ENCODE measurements around the gene LIPA.
"Not testable (repeated sequence)": the region's sequence is repeated elsewhere in the genome, so short reads cannot be mapped to it uniquely, and the experiment has no call there.

The LIPA gene

DNA sequence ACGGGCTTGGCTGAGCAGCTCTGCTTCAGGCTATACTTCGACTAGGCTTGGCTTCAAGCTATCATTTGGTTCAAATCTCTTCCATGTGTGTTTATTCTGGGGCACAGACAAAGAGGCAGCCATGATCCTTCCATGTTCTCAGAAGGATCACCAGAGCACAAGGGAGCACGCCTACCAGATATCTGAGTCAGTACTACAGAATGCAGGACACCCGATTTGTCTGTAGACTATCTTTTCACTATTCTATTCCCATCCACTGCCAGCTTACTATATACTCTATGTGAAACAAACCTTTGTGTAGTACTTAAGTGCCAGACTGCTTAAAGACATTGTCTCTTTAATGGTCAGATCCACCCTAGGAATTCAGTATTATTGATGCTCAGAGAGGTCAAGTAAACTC lies 79.6 kb downstream of the LIPA start:
- Histone ChIP-seq H4K20me1 (ENCODE audit: insufficient read depth, low read length, poor library complexity, severe bottlenecking) (no peaks in the 10 kb centered on the region), H3K9me2 (replicated peaks; ENCODE audit: low read depth, low read length) (no peaks in the 10 kb centered on the region), H3K79me2 (ENCODE audit: insufficient read depth, low read length) (no peaks in the 10 kb centered on the region), H3K27me3 (ENCODE audit: insufficient read depth, low read length, poor library complexity, severe bottlenecking) (no peaks in the 10 kb centered on the region), H3K4me2 (ENCODE audit: low read depth, low read length, poor library complexity, severe bottlenecking) (no peak overlapping the region), H3K4me1 (ENCODE audit: insufficient read depth, low read length, poor library complexity, severe bottlenecking) (no peaks in the 10 kb centered on the region), H2AFZ (ENCODE audit: low read length) (no peak overlapping the region), H3K36me3 (ENCODE audit: insufficient read depth, low read length) (no peaks in the 10 kb centered on the region), H3K4me3 (ENCODE audit: low read length, poor library complexity, severe bottlenecking) (no peak overlapping the region), H3K9me3 (ENCODE audit: insufficient read depth, low read depth, low read length) (no peaks in the 10 kb centered on the region), H3F3A (ENCODE audit: low read depth) (no peaks in the 10 kb centered on the region), H3K9ac (ENCODE audit: low read depth, low read length, poor library complexity, severe bottlenecking) (no peak overlapping the region)
- TF ChIP-seq, protein P1, sequence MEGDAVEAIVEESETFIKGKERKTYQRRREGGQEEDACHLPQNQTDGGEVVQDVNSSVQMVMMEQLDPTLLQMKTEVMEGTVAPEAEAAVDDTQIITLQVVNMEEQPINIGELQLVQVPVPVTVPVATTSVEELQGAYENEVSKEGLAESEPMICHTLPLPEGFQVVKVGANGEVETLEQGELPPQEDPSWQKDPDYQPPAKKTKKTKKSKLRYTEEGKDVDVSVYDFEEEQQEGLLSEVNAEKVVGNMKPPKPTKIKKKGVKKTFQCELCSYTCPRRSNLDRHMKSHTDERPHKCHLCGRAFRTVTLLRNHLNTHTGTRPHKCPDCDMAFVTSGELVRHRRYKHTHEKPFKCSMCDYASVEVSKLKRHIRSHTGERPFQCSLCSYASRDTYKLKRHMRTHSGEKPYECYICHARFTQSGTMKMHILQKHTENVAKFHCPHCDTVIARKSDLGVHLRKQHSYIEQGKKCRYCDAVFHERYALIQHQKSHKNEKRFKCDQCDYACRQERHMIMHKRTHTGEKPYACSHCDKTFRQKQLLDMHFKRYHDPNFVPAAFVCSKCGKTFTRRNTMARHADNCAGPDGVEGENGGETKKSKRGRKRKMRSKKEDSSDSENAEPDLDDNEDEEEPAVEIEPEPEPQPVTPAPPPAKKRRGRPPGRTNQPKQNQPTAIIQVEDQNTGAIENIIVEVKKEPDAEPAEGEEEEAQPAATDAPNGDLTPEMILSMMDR (conservative IDR thresholded peaks at IDR 0.05; ENCODE audit: low read length) = no peak
- TF ChIP-seq EZH2phosphoT487 (IDR thresholded peaks at IDR 0.05; ENCODE audit: borderline replicate concordance) = no peak

DNA sequence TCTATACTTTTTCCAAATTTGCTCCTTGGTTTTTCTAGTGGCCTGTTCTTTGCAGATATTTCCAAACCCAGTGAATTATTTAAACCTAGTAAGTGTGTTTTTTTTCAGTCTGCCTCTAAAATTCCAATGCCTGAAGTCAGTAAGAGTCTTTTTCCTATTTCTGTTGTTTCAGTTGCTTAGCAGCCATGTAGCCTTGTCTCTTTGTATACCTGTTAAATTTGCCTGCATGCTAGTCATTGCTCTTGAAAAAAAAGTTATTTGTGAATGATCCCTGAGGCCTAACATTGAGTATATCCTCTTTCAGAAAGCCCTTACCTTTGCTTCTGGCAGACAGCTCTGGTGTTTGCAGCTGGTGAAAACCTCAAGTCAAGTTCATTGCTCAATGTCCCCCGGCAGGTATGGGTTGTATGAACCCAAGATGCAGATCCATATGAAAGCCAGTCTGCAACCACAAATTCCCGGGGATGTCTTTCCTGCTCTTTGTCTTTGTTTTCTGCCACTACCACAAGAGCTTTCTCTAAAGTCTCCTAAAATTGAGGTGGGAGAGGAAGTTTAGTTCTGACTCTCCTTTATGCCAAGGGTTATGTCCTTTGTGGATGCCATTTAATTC lies 80.2 kb downstream of the LIPA start:
- no peaks in the 10 kb centered on the region for H4K20me1 ChIP-seq (ENCODE audit: insufficient read depth, low read length, poor library complexity, severe bottlenecking)

DNA sequence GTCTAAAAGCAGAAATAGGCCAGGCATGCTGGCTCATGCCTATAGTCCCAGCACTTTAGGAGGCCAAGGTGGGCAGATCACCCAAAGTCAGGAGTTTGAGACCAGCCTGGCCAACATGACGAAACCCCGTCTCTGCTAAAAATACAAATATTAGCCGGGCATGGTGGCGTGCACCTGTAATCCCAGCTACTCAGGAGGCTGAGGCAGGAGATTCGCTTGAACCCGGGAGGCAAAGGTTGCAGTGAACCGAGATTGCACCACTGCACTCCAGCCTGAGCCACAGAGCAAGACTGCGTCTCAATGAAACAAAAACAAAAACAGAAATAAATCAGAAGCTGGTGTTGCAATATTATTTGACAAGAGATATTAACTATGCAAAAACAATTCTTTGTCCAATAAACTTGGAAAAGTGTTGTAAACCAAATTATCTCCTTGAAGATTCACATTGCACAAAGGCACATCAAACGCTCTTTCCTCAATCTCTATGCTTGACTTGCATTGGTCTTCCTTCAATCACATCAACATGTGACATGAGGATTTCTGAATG lies 83.1 kb downstream of the LIPA start:
- not testable (repeated sequence) for H3K9ac ChIP-seq (ENCODE audit: low read depth, low read length, poor library complexity, severe bottlenecking); H4K20me1 ChIP-seq (ENCODE audit: insufficient read depth, low read length, poor library complexity, severe bottlenecking); H3K9me3 ChIP-seq (ENCODE audit: insufficient read depth, low read depth, low read length)

More for the DNA sequence above, 80.2 kb downstream of the LIPA start:
- H3K4me2 ChIP-seq (ENCODE audit: low read depth, low read length, poor library complexity, severe bottlenecking) = no peak overlapping the region
- H3F3A ChIP-seq (ENCODE audit: low read depth) = no peaks in the 10 kb centered on the region
- H3K4me1 ChIP-seq (ENCODE audit: insufficient read depth, low read length, poor library complexity, severe bottlenecking) = no peaks in the 10 kb centered on the region
- no peak overlapping the region for H3K4me3 ChIP-seq (ENCODE audit: low read length, poor library complexity, severe bottlenecking)
- H3K36me3 ChIP-seq (ENCODE audit: insufficient read depth, low read length) = no peaks in the 10 kb centered on the region
- H2AFZ ChIP-seq (ENCODE audit: low read length) = no peak overlapping the region
- no peaks in the 10 kb centered on the region for H3K79me2 ChIP-seq (ENCODE audit: insufficient read depth, low read length)
- H3K9me2 ChIP-seq (replicated peaks; ENCODE audit: low read depth, low read length) = no peaks in the 10 kb centered on the region
- no peak overlapping the region for H3K9ac ChIP-seq (ENCODE audit: low read depth, low read length, poor library complexity, severe bottlenecking)
- no peaks in the 10 kb centered on the region for H3K9me3 ChIP-seq (ENCODE audit: insufficient read depth, low read depth, low read length)
- TF ChIP-seq EZH2phosphoT487 (IDR thresholded peaks at IDR 0.05; ENCODE audit: borderline replicate concordance) = no peak
- TF ChIP-seq, protein P1 (conservative IDR thresholded peaks at IDR 0.05; ENCODE audit: low read length) = no peak
- H3K27me3 ChIP-seq (ENCODE audit: insufficient read depth, low read length, poor library complexity, severe bottlenecking) = no peaks in the 10 kb centered on the region

DNA sequence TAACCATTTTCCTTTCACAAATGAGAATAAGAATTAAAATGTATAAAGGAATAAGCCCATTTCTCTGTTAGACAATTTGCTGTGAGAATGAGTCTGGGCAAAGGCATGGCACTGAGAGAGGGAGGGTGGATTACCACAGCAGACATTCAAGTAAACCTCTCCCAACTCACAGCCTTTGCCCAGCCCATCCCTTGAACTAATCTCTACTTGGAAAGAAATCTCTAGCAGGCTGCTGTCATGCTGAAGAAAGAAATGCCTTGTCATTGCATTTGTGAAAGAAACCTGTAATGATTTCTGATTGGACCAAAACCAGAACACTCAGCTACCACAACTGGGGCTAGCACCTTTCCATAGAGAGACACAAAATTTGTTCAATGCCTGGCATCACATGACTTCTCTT lies 83.7 kb downstream of the LIPA start:
- no peak overlapping the region for H3K4me2 ChIP-seq (ENCODE audit: low read depth, low read length, poor library complexity, severe bottlenecking)
- no peak overlapping the region for H3K4me3 ChIP-seq (ENCODE audit: low read length, poor library complexity, severe bottlenecking)
- H3K27me3 ChIP-seq (ENCODE audit: insufficient read depth, low read length, poor library complexity, severe bottlenecking) = no peaks in the 10 kb centered on the region
- no peaks in the 10 kb centered on the region for H3K9me2 ChIP-seq (replicated peaks; ENCODE audit: low read depth, low read length)
- peaks cover 9% of the 10 kb centered on the region for H3K4me1 ChIP-seq (ENCODE audit: insufficient read depth, low read length, poor library complexity, severe bottlenecking)
- TF ChIP-seq EZH2phosphoT487 (IDR thresholded peaks at IDR 0.05; ENCODE audit: borderline replicate concordance) = no peak
- TF ChIP-seq, protein P1 (conservative IDR thresholded peaks at IDR 0.05; ENCODE audit: low read length) = no peak
- H3K9ac ChIP-seq (ENCODE audit: low read depth, low read length, poor library complexity, severe bottlenecking) = no peak overlapping the region
- no peaks in the 10 kb centered on the region for H3F3A ChIP-seq (ENCODE audit: low read depth)
- H2AFZ ChIP-seq (ENCODE audit: low read length) = no peak overlapping the region
- H3K9me3 ChIP-seq (ENCODE audit: insufficient read depth, low read depth, low read length) = no peaks in the 10 kb centered on the region
- no peaks in the 10 kb centered on the region for H4K20me1 ChIP-seq (ENCODE audit: insufficient read depth, low read length, poor library complexity, severe bottlenecking)
- H3K79me2 ChIP-seq (ENCODE audit: insufficient read depth, low read length) = no peaks in the 10 kb centered on the region
- H3K36me3 ChIP-seq (ENCODE audit: insufficient read depth, low read length) = no peaks in the 10 kb centered on the region

More for the DNA sequence above, 83.1 kb downstream of the LIPA start:
- H3K4me2 ChIP-seq (ENCODE audit: low read depth, low read length, poor library complexity, severe bottlenecking); H3K4me3 ChIP-seq (ENCODE audit: low read length, poor library complexity, severe bottlenecking); H3K4me1 ChIP-seq (ENCODE audit: insufficient read depth, low read length, poor library complexity, severe bottlenecking); H3K79me2 ChIP-seq (ENCODE audit: insufficient read depth, low read length); H3K9me2 ChIP-seq (replicated peaks; ENCODE audit: low read depth, low read length); H3K27me3 ChIP-seq (ENCODE audit: insufficient read depth, low read length, poor library complexity, severe bottlenecking); H2AFZ ChIP-seq (ENCODE audit: low read length); H3F3A ChIP-seq (ENCODE audit: low read depth); H3K36me3 ChIP-seq (ENCODE audit: insufficient read depth, low read length): not testable (repeated sequence)

Data from Loucy (cell line).